Measurements from ENCODE around the gene DIO3.

GRCh38 chr14:101573289-101573688 is 12.0 kb downstream of the DIO3 start:
- TF ChIP-seq POLR2A (IDR thresholded peaks at IDR 0.05) (no peak), CTCF (IDR thresholded peaks at IDR 0.05) (no peak)
